HCT116 (cell line): ENCODE measurements around the gene FRMD4A. TPM values are rescaled to one million over a fixed set of nuclear protein-coding genes. Genes with fewer than 3 reads are reported as not detected.

Source experiments
- ATAC-seq: fragments of 200-7000 bp; cut with Tn5 transposase; 2 replicates; pipeline ENCODE4 v1.9.1; 2020; ENCODE audit warnings: mild to moderate bottlenecking, moderate library complexity
- BruUV-seq: library from RNA; stranded (reverse); fragments of 400-500 nt; replicated peaks from 2 replicates; lab custom pipeline; 2021; lab: Mats Ljungman, UMichigan
- CTCF ChIA-PET: fragments of 300-600 bp; sonication (Branson Sonifier 250); formaldehyde crosslinking; loops from one replicate; lab custom pipeline; 2021; ENCODE audit warnings: antibody characterized with exemption; lab: Charles Lee
- POLR2A ChIA-PET: fragments of 300-600, 350-600 bp; sonication (Branson Sonifier 250); formaldehyde crosslinking; loops from one replicate; lab custom pipeline; 2021; ENCODE audit warnings: antibody characterized with exemption; lab: Charles Lee
- RAD21 ChIA-PET, 2 experiments: fragments of 300-600 bp; sonication (Branson Sonifier 250); formaldehyde crosslinking; loops; one replicate each; lab custom pipeline; 2023; ENCODE audit warnings: low total read pairs in 2 of 2; ENCODE audit not compliant: uncharacterized antibody in 2 of 2, unreplicated experiment in 2 of 2, low non-redundant PET in 1 of 2; lab: Charles Lee
- DNase-seq: peaks from one replicate; pipeline ENCODE4 v3.0.0-alpha.2; 2010; ENCODE audit warnings: low read depth, low spot score
- H2AFZ ChIP-seq: fragments of 200-600 bp; shearing (Covaris generic), sonication (generic); 2 replicates; pipeline ENCODE4 v1.6.1; 2017; ENCODE audit warnings: low read depth, mixed run types, mixed read lengths, antibody characterized with exemption, low read length; ENCODE audit not compliant: poor library complexity, severe bottlenecking
- H3K27ac ChIP-seq: 2 replicates; pipeline ENCODE4 v1.5.1; 2012; ENCODE audit warnings: low read depth, low read length
- H3K27me3 ChIP-seq: fragments of 200-600 bp; sonication (generic); 2 replicates; pipeline ENCODE4 v1.6.1; 2016; ENCODE audit warnings: mixed run types, low read length, mixed read lengths; ENCODE audit not compliant: insufficient read depth
- H3K36me3 ChIP-seq, 2 experiments: fragments of 200-500 bp in 1 of 2; fragments of 200-600 bp in 1 of 2; sonication (Bioruptor generic) in 1 of 2; sonication (generic) in 1 of 2; 2 replicates each; pipeline versions ENCODE4 v1.5.1 to v1.6.1; 2014 to 2016; ENCODE audit warnings: low read length in 2 of 2, inconsistent platforms in 1 of 2, mixed read lengths in 1 of 2, mixed run types in 1 of 2; ENCODE audit not compliant: insufficient read depth in 2 of 2, control insufficient read depth in 1 of 2
- H3K4me1 ChIP-seq, 2 experiments: fragments of 200-600 bp in 1 of 2; sonication (generic) in 1 of 2; 2 replicates each; pipeline versions ENCODE4 v1.5.1 to v1.6.1; 2012 to 2017; ENCODE audit warnings: low read length in 2 of 2, inconsistent platforms in 1 of 2, mild to moderate bottlenecking in 1 of 2, mixed read lengths in 1 of 2, mixed run types in 1 of 2, moderate library complexity in 1 of 2; ENCODE audit not compliant: insufficient read depth in 2 of 2, control insufficient read depth in 1 of 2
- H3K4me2 ChIP-seq: fragments of 200-600 bp; sonication (generic); 2 replicates; pipeline ENCODE4 v1.6.1; 2017; ENCODE audit warnings: mixed run types, low read length, mixed read lengths
- H3K4me3 ChIP-seq, 2 experiments: fragments of 200-600 bp in 1 of 2; sonication (generic) in 1 of 2; replicated peaks in 1 of 2; 2 replicates each; pipeline ENCODE4 v1.5.1; 2011 to 2016; ENCODE audit warnings: low read length in 2 of 2, control low read depth in 1 of 2, low read depth in 1 of 2, mild to moderate bottlenecking in 1 of 2, mixed read lengths in 1 of 2, mixed run types in 1 of 2
- H3K79me2 ChIP-seq: fragments of 200-600 bp; sonication (generic); 2 replicates; pipeline ENCODE4 v1.6.1; 2017; ENCODE audit warnings: mild to moderate bottlenecking, mixed run types, low read length, moderate library complexity, mixed read lengths; ENCODE audit not compliant: insufficient read depth
- H3K9ac ChIP-seq: fragments of 200-600 bp; sonication (generic); 2 replicates; pipeline ENCODE4 v1.6.1; 2016; ENCODE audit warnings: low read length, mixed read lengths
- H3K9me2 ChIP-seq: fragments of 200-600 bp; sonication (generic), shearing (Covaris generic); 2 replicates; pipeline ENCODE4 v1.6.1; 2017; ENCODE audit warnings: mixed run types, mild to moderate bottlenecking, moderate library complexity; ENCODE audit not compliant: insufficient read depth
- H3K9me3 ChIP-seq, 2 experiments: fragments of 200-500 bp in 1 of 2; fragments of 200-600 bp in 1 of 2; sonication (Bioruptor generic) in 1 of 2; sonication (generic) in 1 of 2; 2 replicates each; pipeline ENCODE4 v1.6.1; 2014 to 2017; ENCODE audit warnings: low read length in 2 of 2, mixed read lengths in 2 of 2, inconsistent platforms in 1 of 2, low read depth in 1 of 2, mild to moderate bottlenecking in 1 of 2, mixed run types in 1 of 2, moderate library complexity in 1 of 2; ENCODE audit not compliant: control insufficient read depth in 1 of 2, insufficient read depth in 1 of 2
- H4K20me1 ChIP-seq: fragments of 200-600 bp; sonication (generic), shearing (Covaris generic); 2 replicates; pipeline ENCODE4 v1.6.1; 2017; ENCODE audit warnings: mixed run types, mild to moderate bottlenecking, moderate library complexity; ENCODE audit not compliant: insufficient read depth
- CBX3 ChIP-seq: IDR thresholded peaks from 2 replicates; pipeline ENCODE4 v1.6.1; 2012; ENCODE audit warnings: low read depth
- CEBPB ChIP-seq: IDR thresholded peaks from 2 replicates; pipeline ENCODE4 v1.6.1; 2012; ENCODE audit warnings: low read depth
- CTCF ChIP-seq, 3 experiments: fragments of 200-600 bp in 1 of 3; sonication (generic) in 1 of 3; IDR thresholded peaks in 2 of 3; conservative IDR thresholded peaks in 1 of 3; 2 replicates each; pipeline ENCODE4 v1.5.1; 2012 to 2017; ENCODE audit warnings: low read depth in 2 of 3, low read length in 2 of 3, antibody characterized with exemption in 1 of 3, borderline replicate concordance in 1 of 3, control low read depth in 1 of 3, mild to moderate bottlenecking in 1 of 3, mixed read lengths in 1 of 3, mixed run types in 1 of 3, moderate library complexity in 1 of 3; ENCODE audit not compliant: insufficient read depth in 1 of 3
- EZH2 ChIP-seq: fragments of 200-600 bp; sonication (generic); IDR thresholded peaks from 2 replicates; pipeline ENCODE4 v1.6.1; 2017; ENCODE audit warnings: antibody characterized with exemption, mixed run types
- EZH2phosphoT487 ChIP-seq: fragments of 200-600 bp; IDR thresholded peaks from 2 replicates; pipeline ENCODE4 v1.6.1; 2018; ENCODE audit warnings: antibody characterized with exemption, borderline replicate concordance
- FOSL1 ChIP-seq: IDR thresholded peaks from 2 replicates; pipeline ENCODE4 v1.6.1; 2012; ENCODE audit warnings: low read depth
- MAX ChIP-seq: IDR thresholded peaks from 2 replicates; pipeline ENCODE4 v1.6.1; 2012
- POLR2A ChIP-seq: IDR thresholded peaks from 2 replicates; pipeline ENCODE4 v1.7.0; 2011; ENCODE audit warnings: borderline replicate concordance; ENCODE audit not compliant: insufficient read depth, insufficient read length; ENCODE audit errors: extremely low read depth
- SP1 ChIP-seq: IDR thresholded peaks from 2 replicates; pipeline ENCODE4 v1.6.1; 2012; ENCODE audit warnings: low read depth
- TCF7L2 ChIP-seq: IDR thresholded peaks from 2 replicates; pipeline ENCODE4 v1.7.0; 2011; ENCODE audit warnings: borderline replicate concordance, inconsistent platforms; ENCODE audit not compliant: insufficient read depth, insufficient read length; ENCODE audit errors: extremely low read depth
- YY1 ChIP-seq: IDR thresholded peaks from 2 replicates; pipeline ENCODE4 v1.6.1; 2011; ENCODE audit warnings: low read length, low read depth, moderate library complexity, mild to moderate bottlenecking; ENCODE audit not compliant: insufficient replicate concordance; ENCODE audit errors: extremely low read depth
- intact Hi-C: fragments of 100-400 bp; cut with micrococcal nuclease; formaldehyde crosslinking; loops from 2 replicates; pipeline ENCODE4 v1.10.0; 2022
- total RNA-seq: library from RNA; stranded (reverse); gene quantifications from one replicate; pipeline ENCODE4 v1.2.1, GENCODE V29; 2021; ENCODE audit not compliant: unreplicated experiment
- TF ChIP-seq, protein P1 (sequence below): IDR thresholded peaks from 2 replicates; pipeline ENCODE4 v1.6.1; 2011; ENCODE audit warnings: mild to moderate bottlenecking, low read length, moderate library complexity; ENCODE audit not compliant: insufficient replicate concordance; ENCODE audit errors: extremely low read depth
- TF ChIP-seq, protein P2 (sequence below): IDR thresholded peaks from 2 replicates; pipeline ENCODE4 v1.6.1; 2012; ENCODE audit warnings: low read depth

Gene FRMD4A
- total RNA-seq, 1 experiment from 2014 or later: 0.20 TPM

GRCh38 chr10:13725594-13725993, 605.1 kb downstream of the FRMD4A start:
- TF ChIP-seq SP1: no peak
- no peak for TF ChIP-seq EZH2
- no peak for TF ChIP-seq CTCF (IDR thresholded peaks at IDR 0.05 in 2 of 3, conservative IDR thresholded peaks at IDR 0.05 in 1 of 3; ENCODE audit: borderline replicate concordance in 1 of 3, insufficient read depth in 1 of 3, low read depth in 2 of 3, low read length in 2 of 3)
- no peak for TF ChIP-seq MAX
- no peak for TF ChIP-seq POLR2A
- TF ChIP-seq EZH2phosphoT487: no peak
- no peak for TF ChIP-seq YY1
- TF ChIP-seq TCF7L2: no peak
- Histone ChIP-seq H3K9ac (no peak overlapping the region), H3K36me3 (no peaks in the 10 kb centered on the region), H3K9me2 (no peaks in the 10 kb centered on the region), H3K4me2 (no peak overlapping the region), H2AFZ (no peak overlapping the region), H3K79me2 (no peaks in the 10 kb centered on the region), H3K4me3 (no peak overlapping the region), H4K20me1 (no peaks in the 10 kb centered on the region), H3K4me1 (no peaks in the 10 kb centered on the region), H3K27ac (no peak overlapping the region), H3K27me3 (no peaks in the 10 kb centered on the region), H3K9me3 (no peaks in the 10 kb centered on the region)
- intact Hi-C loops: no loop called here
- RAD21 ChIA-PET: no interaction called here
- no peak for ATAC-seq
- CTCF ChIA-PET: no interaction called here
- BruUV-seq: no TSS peak
- DNase-seq: no peak
- POLR2A ChIA-PET: no interaction called here

DNA sequence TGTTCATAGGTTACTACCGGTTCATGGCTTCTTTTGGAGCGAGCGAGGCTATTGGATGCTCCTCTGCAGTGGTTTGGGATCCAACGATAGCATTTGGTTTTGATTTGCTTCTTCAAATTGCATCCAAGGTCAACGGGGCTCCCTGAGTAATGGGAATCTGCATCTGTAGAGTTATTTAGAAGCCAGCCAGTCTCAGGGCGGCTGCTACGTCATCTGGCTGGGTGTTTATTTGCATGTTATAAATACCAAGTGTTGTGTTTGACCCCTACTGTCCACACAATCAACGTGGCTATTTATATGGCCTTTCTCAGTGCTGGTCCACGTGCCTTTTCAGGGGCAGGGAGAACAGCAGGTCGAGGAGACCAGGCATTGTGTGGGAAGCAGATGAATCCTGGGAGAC, 606.2 kb downstream of the FRMD4A start:
- H3K27ac ChIP-seq: no peak overlapping the region
- ChIA-PET POLR2A (no interaction called here), RAD21 (no interaction called here), CTCF (no interaction called here)
- H3K9me3 ChIP-seq: no peaks in the 10 kb centered on the region
- H4K20me1 ChIP-seq: no peaks in the 10 kb centered on the region
- DNase-seq: no peak
- no peaks in the 10 kb centered on the region for H3K79me2 ChIP-seq
- no peak overlapping the region for H2AFZ ChIP-seq
- no peak for ATAC-seq
- no peaks in the 10 kb centered on the region for H3K36me3 ChIP-seq
- no peaks in the 10 kb centered on the region for H3K4me1 ChIP-seq
- H3K4me2 ChIP-seq: no peak overlapping the region
- intact Hi-C loops: no loop called here
- no peaks in the 10 kb centered on the region for H3K27me3 ChIP-seq
- no TSS peak for BruUV-seq
- H3K9ac ChIP-seq: no peak overlapping the region
- no peak overlapping the region for H3K4me3 ChIP-seq
- no peaks in the 10 kb centered on the region for H3K9me2 ChIP-seq
- TF ChIP-seq, protein P1, sequence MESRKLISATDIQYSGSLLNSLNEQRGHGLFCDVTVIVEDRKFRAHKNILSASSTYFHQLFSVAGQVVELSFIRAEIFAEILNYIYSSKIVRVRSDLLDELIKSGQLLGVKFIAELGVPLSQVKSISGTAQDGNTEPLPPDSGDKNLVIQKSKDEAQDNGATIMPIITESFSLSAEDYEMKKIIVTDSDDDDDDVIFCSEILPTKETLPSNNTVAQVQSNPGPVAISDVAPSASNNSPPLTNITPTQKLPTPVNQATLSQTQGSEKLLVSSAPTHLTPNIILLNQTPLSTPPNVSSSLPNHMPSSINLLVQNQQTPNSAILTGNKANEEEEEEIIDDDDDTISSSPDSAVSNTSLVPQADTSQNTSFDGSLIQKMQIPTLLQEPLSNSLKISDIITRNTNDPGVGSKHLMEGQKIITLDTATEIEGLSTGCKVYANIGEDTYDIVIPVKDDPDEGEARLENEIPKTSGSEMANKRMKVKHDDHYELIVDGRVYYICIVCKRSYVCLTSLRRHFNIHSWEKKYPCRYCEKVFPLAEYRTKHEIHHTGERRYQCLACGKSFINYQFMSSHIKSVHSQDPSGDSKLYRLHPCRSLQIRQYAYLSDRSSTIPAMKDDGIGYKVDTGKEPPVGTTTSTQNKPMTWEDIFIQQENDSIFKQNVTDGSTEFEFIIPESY: no peak
- TF ChIP-seq, protein P2, sequence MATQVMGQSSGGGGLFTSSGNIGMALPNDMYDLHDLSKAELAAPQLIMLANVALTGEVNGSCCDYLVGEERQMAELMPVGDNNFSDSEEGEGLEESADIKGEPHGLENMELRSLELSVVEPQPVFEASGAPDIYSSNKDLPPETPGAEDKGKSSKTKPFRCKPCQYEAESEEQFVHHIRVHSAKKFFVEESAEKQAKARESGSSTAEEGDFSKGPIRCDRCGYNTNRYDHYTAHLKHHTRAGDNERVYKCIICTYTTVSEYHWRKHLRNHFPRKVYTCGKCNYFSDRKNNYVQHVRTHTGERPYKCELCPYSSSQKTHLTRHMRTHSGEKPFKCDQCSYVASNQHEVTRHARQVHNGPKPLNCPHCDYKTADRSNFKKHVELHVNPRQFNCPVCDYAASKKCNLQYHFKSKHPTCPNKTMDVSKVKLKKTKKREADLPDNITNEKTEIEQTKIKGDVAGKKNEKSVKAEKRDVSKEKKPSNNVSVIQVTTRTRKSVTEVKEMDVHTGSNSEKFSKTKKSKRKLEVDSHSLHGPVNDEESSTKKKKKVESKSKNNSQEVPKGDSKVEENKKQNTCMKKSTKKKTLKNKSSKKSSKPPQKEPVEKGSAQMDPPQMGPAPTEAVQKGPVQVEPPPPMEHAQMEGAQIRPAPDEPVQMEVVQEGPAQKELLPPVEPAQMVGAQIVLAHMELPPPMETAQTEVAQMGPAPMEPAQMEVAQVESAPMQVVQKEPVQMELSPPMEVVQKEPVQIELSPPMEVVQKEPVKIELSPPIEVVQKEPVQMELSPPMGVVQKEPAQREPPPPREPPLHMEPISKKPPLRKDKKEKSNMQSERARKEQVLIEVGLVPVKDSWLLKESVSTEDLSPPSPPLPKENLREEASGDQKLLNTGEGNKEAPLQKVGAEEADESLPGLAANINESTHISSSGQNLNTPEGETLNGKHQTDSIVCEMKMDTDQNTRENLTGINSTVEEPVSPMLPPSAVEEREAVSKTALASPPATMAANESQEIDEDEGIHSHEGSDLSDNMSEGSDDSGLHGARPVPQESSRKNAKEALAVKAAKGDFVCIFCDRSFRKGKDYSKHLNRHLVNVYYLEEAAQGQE: no peak
- TF ChIP-seq CBX3 (no peak), CEBPB (no peak), FOSL1 (no peak), POLR2A (no peak), EZH2 (no peak)
